HAP-1 (cell line): ENCODE results near the gene SLK.

Experiments used
- DNase-seq, 2 experiments: peaks; one replicate each; pipeline ENCODE4 v3.0.0-alpha.2; 2016 to 2020; ENCODE audit warnings: low spot score in 2 of 2
- H3K27me3 ChIP-seq: fragments of 250-450 bp; sonication (Bioruptor Pico); 2 replicates; pipeline ENCODE4 v1.5.1; 2020; ENCODE audit warnings: low read depth, mild to moderate bottlenecking, moderate library complexity
- H3K36me3 ChIP-seq: fragments of 250-450 bp; sonication (Bioruptor Pico); replicated peaks from 2 replicates; pipeline ENCODE4 v1.5.1; 2020; ENCODE audit warnings: mild to moderate bottlenecking
- H3K4me1 ChIP-seq: fragments of 250-450 bp; sonication (Bioruptor Pico); 2 replicates; pipeline ENCODE4 v1.5.1; 2020; ENCODE audit warnings: mild to moderate bottlenecking
- H3K4me3 ChIP-seq: fragments of 250-450 bp; sonication (Bioruptor Pico); 2 replicates; pipeline ENCODE4 v1.5.1; 2020; ENCODE audit warnings: mild to moderate bottlenecking, moderate library complexity
- H3K9me3 ChIP-seq: fragments of 250-450 bp; sonication (Bioruptor Pico); 2 replicates; pipeline ENCODE4 v1.5.1; 2020; ENCODE audit warnings: mild to moderate bottlenecking, moderate library complexity
- in situ Hi-C: fragments of 300-500 bp; cut with MboI; formaldehyde crosslinking; loops from 3 replicates; pipeline ENCODE4 v1.14.3; 2020; ENCODE audit warnings: low sequenced_read_pairs, inconsistent platforms, mixed read lengths

SLK gene

GRCh38 chr10:103954543-103954942 is 12.4 kb upstream of the SLK start:
- Histone ChIP-seq H3K36me3 (no peaks in the 10 kb centered on the region), H3K9me3 (no peaks in the 10 kb centered on the region; the same call in 1 of the 2 replicates), H3K4me1 (peaks cover 9% of the 10 kb centered on the region), H3K4me3 (no peak overlapping the region), H3K27me3 (peaks cover 71% of the 10 kb centered on the region)
- no peak for DNase-seq
- in situ Hi-C loops: no loop called here

GRCh38 chr10:103958996-103959395 is 7.9 kb upstream of the SLK start:
- no peak for DNase-seq
- H3K9me3 ChIP-seq: no peaks in the 10 kb centered on the region; the same call in 1 of the 2 replicates
- peaks cover 59% of the 10 kb centered on the region for H3K27me3 ChIP-seq
- H3K36me3 ChIP-seq: no peaks in the 10 kb centered on the region
- H3K4me3 ChIP-seq: no peak overlapping the region
- no peaks in the 10 kb centered on the region for H3K4me1 ChIP-seq
- in situ Hi-C loops: no loop called here

- Histone ChIP-seq H3K9me3 (no peaks in the 10 kb centered on the region), H3K36me3 (no peaks in the 10 kb centered on the region), H3K4me1 (no peaks in the 10 kb centered on the region), H3K4me3 (no peak overlapping the region), H3K27me3 (peaks cover 50% of the 10 kb centered on the region)
- DNase-seq: no peak
- in situ Hi-C loops: loop anchor here (10.0 kb wide), 1 partner anchor 165 kb away; the partner anchor contains the start of gene SFR1
These were observed 6.8 kb upstream of the SLK start for GRCh38 chr10:103960103-103960502.

- Histone ChIP-seq H3K4me3 (peak overlapping the region; percentile 60), H3K4me1 (peaks cover 10% of the 10 kb centered on the region), H3K27me3 (no peaks in the 10 kb centered on the region), H3K36me3 (no peaks in the 10 kb centered on the region), H3K9me3 (no peaks in the 10 kb centered on the region)
- peak; percentile 35 to 39 for DNase-seq
- in situ Hi-C loops: loop anchor here (10.0 kb wide), 1 partner anchor 157 kb away; the partner anchor contains the start of gene SFR1
These were observed 620 bp downstream of the SLK start for GRCh38 chr10:103967448-103968071.

GRCh38 chr10:103968441-103969391 is 1.8 kb downstream of the SLK start:
- Histone ChIP-seq H3K4me1 (peaks cover 10% of the 10 kb centered on the region), H3K9me3 (no peaks in the 10 kb centered on the region), H3K27me3 (no peaks in the 10 kb centered on the region), H3K36me3 (no peaks in the 10 kb centered on the region), H3K4me3 (peak overlapping the region; percentile 60)
- in situ Hi-C loops: loop anchor here (10.0 kb wide), 1 partner anchor 156 kb away; the partner anchor contains the start of gene SFR1
- DNase-seq: peak in 1 of 2 experiments; percentile 16

- Histone ChIP-seq H3K27me3 (no peaks in the 10 kb centered on the region), H3K9me3 (no peaks in the 10 kb centered on the region), H3K4me3 (peak overlapping the region; percentile 60), H3K36me3 (no peaks in the 10 kb centered on the region), H3K4me1 (peaks cover 10% of the 10 kb centered on the region)
- in situ Hi-C loops: loop anchor here (10.0 kb wide), 1 partner anchor 155 kb away; the partner anchor contains the start of gene SFR1
- DNase-seq: no peak
These were observed 2.5 kb downstream of the SLK start for GRCh38 chr10:103969436-103969835.

- H3K4me1 ChIP-seq: peaks cover 10% of the 10 kb centered on the region
- in situ Hi-C loops: loop anchor here (10.0 kb wide), 1 partner anchor 155 kb away; the partner anchor contains the start of gene SFR1
These were observed 3.1 kb downstream of the SLK start for GRCh38 chr10:103969857-103970627.

GRCh38 chr10:103975169-103975568 is 8.2 kb downstream of the SLK start:
- no peaks in the 10 kb centered on the region for H3K27me3 ChIP-seq
- DNase-seq: no peak
- in situ Hi-C loops: no loop called here

More at GRCh38 chr10:103969857-103970627, 3.1 kb downstream of the SLK start:
- Histone ChIP-seq H3K36me3 (no peaks in the 10 kb centered on the region), H3K9me3 (no peaks in the 10 kb centered on the region), H3K27me3 (no peaks in the 10 kb centered on the region), H3K4me3 (peak overlapping the region; percentile 60)
- DNase-seq: no peak

GRCh38 chr10:103977204-103977603 is 10.3 kb downstream of the SLK start:
- no peaks in the 10 kb centered on the region for H3K9me3 ChIP-seq
- no peaks in the 10 kb centered on the region for H3K27me3 ChIP-seq
- H3K4me1 ChIP-seq: no peaks in the 10 kb centered on the region
- H3K4me3 ChIP-seq: no peak overlapping the region
- in situ Hi-C loops: no loop called here
- DNase-seq: no peak
- H3K36me3 ChIP-seq: no peaks in the 10 kb centered on the region

More at GRCh38 chr10:103975169-103975568, 8.2 kb downstream of the SLK start:
- Histone ChIP-seq H3K36me3 (no peaks in the 10 kb centered on the region), H3K9me3 (no peaks in the 10 kb centered on the region), H3K4me1 (peaks cover 1% of the 10 kb centered on the region), H3K4me3 (no peak overlapping the region)

- Histone ChIP-seq H3K4me1 (no peaks in the 10 kb centered on the region), H3K36me3 (no peaks in the 10 kb centered on the region), H3K4me3 (no peak overlapping the region), H3K27me3 (no peaks in the 10 kb centered on the region), H3K9me3 (no peaks in the 10 kb centered on the region)
- in situ Hi-C loops: no loop called here
- DNase-seq: no peak
These were observed 12.6 kb downstream of the SLK start for GRCh38 chr10:103979530-103979929.

- in situ Hi-C loops: no loop called here
- H3K27me3 ChIP-seq: no peaks in the 10 kb centered on the region
These were observed 13.5 kb downstream of the SLK start for GRCh38 chr10:103980288-103980906.

GRCh38 chr10:103982639-103983038 is 15.7 kb downstream of the SLK start:
- no peaks in the 10 kb centered on the region for H3K9me3 ChIP-seq
- DNase-seq: peak in 1 of 2 experiments; percentile 51
- no peak overlapping the region for H3K4me3 ChIP-seq
- no peaks in the 10 kb centered on the region for H3K36me3 ChIP-seq
- no peaks in the 10 kb centered on the region for H3K27me3 ChIP-seq
- in situ Hi-C loops: no loop called here
- H3K4me1 ChIP-seq: no peaks in the 10 kb centered on the region

More at GRCh38 chr10:103980288-103980906, 13.5 kb downstream of the SLK start:
- Histone ChIP-seq H3K4me1 (no peaks in the 10 kb centered on the region), H3K9me3 (no peaks in the 10 kb centered on the region), H3K4me3 (no peak overlapping the region), H3K36me3 (no peaks in the 10 kb centered on the region)
- DNase-seq: no peak
